HL-60 (cell line): ENCODE measurements around the gene TRIM29.

Experiments used
- DNase-seq, 2 experiments: peaks; one replicate each; pipeline ENCODE4 v3.0.0-alpha.2; 2010 to 2020; ENCODE audit warnings: low read depth in 1 of 2, low spot score in 1 of 2
- H3K27ac ChIP-seq: fragments of 250-450 bp; sonication (Bioruptor Pico); replicated peaks from 2 replicates; pipeline ENCODE4 v1.5.1; 2020; ENCODE audit warnings: mild to moderate bottlenecking, moderate library complexity
- H3K27me3 ChIP-seq: fragments of 250-450 bp; sonication (Bioruptor Pico); 2 replicates; pipeline ENCODE4 v1.5.1; 2021; ENCODE audit warnings: mild to moderate bottlenecking, moderate library complexity; ENCODE audit not compliant: insufficient read depth, poor library complexity, severe bottlenecking
- H3K4me3 ChIP-seq: replicated peaks from 2 replicates; pipeline ENCODE4 v1.5.1; 2011; ENCODE audit warnings: mild to moderate bottlenecking, control low read depth, low read length; ENCODE audit not compliant: insufficient read depth
- CTCF ChIP-seq: IDR thresholded peaks from one replicate; pipeline ENCODE4 v1.5.1; 2011; ENCODE audit warnings: low read length, control low read depth, inconsistent platforms; ENCODE audit not compliant: insufficient read depth
- GABPA ChIP-seq: IDR thresholded peaks from 2 replicates; pipeline ENCODE4 v1.6.1; 2012; ENCODE audit warnings: low read depth
- POLR2AphosphoS5 ChIP-seq: IDR thresholded peaks from 2 replicates; pipeline ENCODE4 v1.6.1; 2012; ENCODE audit warnings: low read depth
- SPI1 ChIP-seq: IDR thresholded peaks from 2 replicates; pipeline ENCODE4 v1.6.1; 2012; ENCODE audit warnings: low read depth, mild to moderate bottlenecking, borderline replicate concordance
- TF ChIP-seq, protein P1 (sequence below): IDR thresholded peaks from 2 replicates; pipeline ENCODE4 v1.6.1; 2012; ENCODE audit warnings: low read depth; ENCODE audit not compliant: insufficient replicate concordance

The TRIM29 gene

GRCh38 chr11:120107692-120108091 is 30.2 kb downstream of the TRIM29 start:
- DNase-seq = no peak

GRCh38 chr11:120106354-120107150 is 31.4 kb downstream of the TRIM29 start:
- Histone ChIP-seq H3K27ac (no peak overlapping the region), H3K4me3 (no peak overlapping the region), H3K27me3 (no peaks in the 10 kb centered on the region)
- TF ChIP-seq SPI1 (no peak), POLR2AphosphoS5 (no peak), CTCF (no peak)
- TF ChIP-seq, protein P1, sequence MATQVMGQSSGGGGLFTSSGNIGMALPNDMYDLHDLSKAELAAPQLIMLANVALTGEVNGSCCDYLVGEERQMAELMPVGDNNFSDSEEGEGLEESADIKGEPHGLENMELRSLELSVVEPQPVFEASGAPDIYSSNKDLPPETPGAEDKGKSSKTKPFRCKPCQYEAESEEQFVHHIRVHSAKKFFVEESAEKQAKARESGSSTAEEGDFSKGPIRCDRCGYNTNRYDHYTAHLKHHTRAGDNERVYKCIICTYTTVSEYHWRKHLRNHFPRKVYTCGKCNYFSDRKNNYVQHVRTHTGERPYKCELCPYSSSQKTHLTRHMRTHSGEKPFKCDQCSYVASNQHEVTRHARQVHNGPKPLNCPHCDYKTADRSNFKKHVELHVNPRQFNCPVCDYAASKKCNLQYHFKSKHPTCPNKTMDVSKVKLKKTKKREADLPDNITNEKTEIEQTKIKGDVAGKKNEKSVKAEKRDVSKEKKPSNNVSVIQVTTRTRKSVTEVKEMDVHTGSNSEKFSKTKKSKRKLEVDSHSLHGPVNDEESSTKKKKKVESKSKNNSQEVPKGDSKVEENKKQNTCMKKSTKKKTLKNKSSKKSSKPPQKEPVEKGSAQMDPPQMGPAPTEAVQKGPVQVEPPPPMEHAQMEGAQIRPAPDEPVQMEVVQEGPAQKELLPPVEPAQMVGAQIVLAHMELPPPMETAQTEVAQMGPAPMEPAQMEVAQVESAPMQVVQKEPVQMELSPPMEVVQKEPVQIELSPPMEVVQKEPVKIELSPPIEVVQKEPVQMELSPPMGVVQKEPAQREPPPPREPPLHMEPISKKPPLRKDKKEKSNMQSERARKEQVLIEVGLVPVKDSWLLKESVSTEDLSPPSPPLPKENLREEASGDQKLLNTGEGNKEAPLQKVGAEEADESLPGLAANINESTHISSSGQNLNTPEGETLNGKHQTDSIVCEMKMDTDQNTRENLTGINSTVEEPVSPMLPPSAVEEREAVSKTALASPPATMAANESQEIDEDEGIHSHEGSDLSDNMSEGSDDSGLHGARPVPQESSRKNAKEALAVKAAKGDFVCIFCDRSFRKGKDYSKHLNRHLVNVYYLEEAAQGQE = no peak
- DNase-seq = no peak

More at GRCh38 chr11:120107692-120108091, 30.2 kb downstream of the TRIM29 start:
- peaks cover 7% of the 10 kb centered on the region for H3K27me3 ChIP-seq
- TF ChIP-seq SPI1 (no peak), GABPA (no peak), POLR2AphosphoS5 (no peak), CTCF (no peak)
- TF ChIP-seq, protein P1 = no peak
- no peak overlapping the region for H3K4me3 ChIP-seq
- no peak overlapping the region for H3K27ac ChIP-seq

GRCh38 chr11:120105576-120105975 is 32.3 kb downstream of the TRIM29 start:
- TF ChIP-seq SPI1 (no peak), CTCF (no peak), GABPA (no peak), POLR2AphosphoS5 (no peak)
- TF ChIP-seq, protein P1 = no peak
- H3K27me3 ChIP-seq = no peaks in the 10 kb centered on the region
- H3K27ac ChIP-seq = no peak overlapping the region
- H3K4me3 ChIP-seq = no peak overlapping the region
- DNase-seq = no peak
